HG02884 (cell line): ENCODE data around the gene LRRC26.
"Not testable (repeated sequence)": the region's sequence is repeated elsewhere in the genome, so short reads cannot be mapped to it uniquely, and the experiment has no call there.

Experiments
- ATAC-seq: cut with Tn5 transposase; IDR thresholded peaks from one replicate; pipeline ENCODE4 v1.9.1; 2021; ENCODE audit warnings: mild to moderate bottlenecking, moderate library complexity; ENCODE audit not compliant: unreplicated experiment

The LRRC26 gene

DNA sequence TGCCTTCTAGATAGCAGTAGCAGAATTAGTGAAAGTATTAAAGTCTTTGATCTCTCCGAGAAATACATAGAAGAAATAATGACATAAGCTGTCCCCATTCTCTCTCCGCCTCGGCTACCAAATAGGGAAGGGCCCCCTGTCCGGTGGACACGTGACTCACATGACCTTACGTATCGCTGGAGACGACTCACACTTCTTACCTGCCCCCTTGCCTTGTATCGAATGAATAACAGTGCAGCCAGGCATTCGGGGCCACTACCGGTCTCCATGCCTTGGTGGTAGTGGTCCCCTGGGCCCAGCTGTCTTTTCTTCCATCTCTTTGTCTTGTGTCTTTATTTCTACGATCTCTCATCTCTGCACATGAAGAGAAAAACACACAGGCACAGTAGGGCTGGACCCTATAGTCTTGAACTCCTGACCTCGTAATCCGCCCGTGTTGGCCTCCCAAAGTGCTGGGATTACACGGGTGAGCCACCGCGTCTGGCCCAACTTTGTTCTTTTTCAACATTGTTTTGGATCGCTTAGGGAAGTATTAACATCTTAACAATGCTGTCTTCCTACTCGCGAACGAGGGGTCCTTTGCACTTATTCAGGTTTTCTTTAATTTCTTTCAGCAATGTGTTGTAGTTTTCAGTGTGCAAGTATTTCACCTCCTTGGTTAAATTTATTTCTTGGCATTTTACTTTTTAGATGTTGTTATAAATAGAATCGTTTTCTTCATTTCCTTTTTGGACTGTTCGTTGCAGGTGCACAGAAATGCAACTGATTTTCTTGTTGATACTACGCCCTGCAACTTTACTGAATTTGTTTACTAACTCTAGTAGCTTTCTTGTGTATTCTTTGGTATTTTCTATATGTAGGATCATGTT is 47.7 kb downstream of the LRRC26 start:
- ATAC-seq: not testable (repeated sequence)
